Kidney (tissue), 14 donors: ENCODE data around the gene FBXO7. TPM values are rescaled to one million over a fixed set of nuclear protein-coding genes. Genes with fewer than 3 reads are reported as not detected.
"Not testable (repeated sequence)": the region's sequence is repeated elsewhere in the genome, so short reads cannot be mapped to it uniquely, and the experiment has no call there.

Experiments used
- DNase-seq, 5 donors: peaks; one replicate each; pipeline ENCODE4 v3.0.0-alpha.2; 2013 to 2020
- FAIRE-seq: peaks from 2 replicates; lab custom pipeline; 2012; peaks lifted over from hg19 to GRCh38; lab: Jason Lieb, UNC
- H3K27ac ChIP-seq, 2 donors: one replicate each; pipeline ENCODE4 v1.7.0; 2013; ENCODE audit warnings: low read depth in 2 of 2, low read length in 2 of 2, inconsistent platforms in 1 of 2
- H3K27me3 ChIP-seq: one replicate; pipeline ENCODE4 v1.7.1; 2013; ENCODE audit warnings: low read length, inconsistent platforms; ENCODE audit not compliant: control insufficient read depth, insufficient read depth
- H3K36me3 ChIP-seq, 3 donors: one replicate each; pipeline versions ENCODE4 v1.7.0 to v1.7.1; 2013; ENCODE audit warnings: low read length in 3 of 3, control low read depth in 1 of 3, inconsistent platforms in 1 of 3; ENCODE audit not compliant: insufficient read depth in 3 of 3, control insufficient read depth in 2 of 3
- H3K4me1 ChIP-seq, 3 donors: one replicate each; pipeline versions ENCODE4 v1.7.0 to v1.7.1; 2013; ENCODE audit warnings: low read length in 3 of 3, inconsistent platforms in 1 of 3, low read depth in 1 of 3; ENCODE audit not compliant: control insufficient read depth in 2 of 3, insufficient read depth in 2 of 3
- H3K4me3 ChIP-seq, 3 donors: one replicate each; pipeline versions ENCODE4 v1.7.0 to v1.8.1; 2013; ENCODE audit warnings: low read length in 3 of 3, control low read depth in 1 of 3, inconsistent platforms in 1 of 3
- H3K9ac ChIP-seq, 3 donors: one replicate each; pipeline versions ENCODE4 v1.7.0 to v1.7.1; 2013; ENCODE audit warnings: low read length in 3 of 3, control low read depth in 1 of 3, inconsistent platforms in 1 of 3
- H3K9me3 ChIP-seq, 3 donors: one replicate each; pipeline versions ENCODE4 v1.7.0 to v1.7.1; 2013; ENCODE audit warnings: low read length in 3 of 3, control low read depth in 1 of 3, inconsistent platforms in 1 of 3; ENCODE audit not compliant: control insufficient read depth in 2 of 3, insufficient read depth in 1 of 3
- CTCF ChIP-seq: IDR thresholded peaks from 3 replicates; pipeline ENCODE4 v1.5.1; 2012; ENCODE audit warnings: mild to moderate bottlenecking, moderate library complexity, borderline replicate concordance; ENCODE audit not compliant: insufficient read depth; ENCODE audit errors: extremely low read depth
- intact Hi-C: fragments of 100-400 bp; cut with DNase I; formaldehyde crosslinking; loops from one replicate; pipeline ENCODE4 v1.11.1; 2022
- polyA plus RNA-seq: library from polyadenylated mRNA; stranded (reverse); fragments of 350-450 nt; fragmentation: Illumina TruSeq; extraction: RNeasy Lipid Tissue Mini Kit (QIAGEN cat#74804); gene quantifications from one replicate; pipeline ENCODE4 v1.2.3, GENCODE V29; 2014; ENCODE audit warnings: low read depth, low replicate concordance; ENCODE audit not compliant: insufficient read depth
- total RNA-seq: library from RNA; stranded (reverse); fragmentation: NEBNext Ultra II Directional; extraction: Animal tissue kit (Norgen Biotek cat#: 25700); gene quantifications from one replicate; pipeline ENCODE4 v1.2.1, GENCODE V29; 2021
- donor health status: control.
- donor health status: control.
- donor health status: control.
- donor health status: control.
- donor health status: control.
- donor health status: DM: yes; HTN: yes; CAD: no.
- donor health status: Normal renal cell carcinoma (clear cell type).

Gene FBXO7
- total and polyA plus RNA-seq, 2 donors from 2014 or later = 91.0 to 131 TPM

DNA sequence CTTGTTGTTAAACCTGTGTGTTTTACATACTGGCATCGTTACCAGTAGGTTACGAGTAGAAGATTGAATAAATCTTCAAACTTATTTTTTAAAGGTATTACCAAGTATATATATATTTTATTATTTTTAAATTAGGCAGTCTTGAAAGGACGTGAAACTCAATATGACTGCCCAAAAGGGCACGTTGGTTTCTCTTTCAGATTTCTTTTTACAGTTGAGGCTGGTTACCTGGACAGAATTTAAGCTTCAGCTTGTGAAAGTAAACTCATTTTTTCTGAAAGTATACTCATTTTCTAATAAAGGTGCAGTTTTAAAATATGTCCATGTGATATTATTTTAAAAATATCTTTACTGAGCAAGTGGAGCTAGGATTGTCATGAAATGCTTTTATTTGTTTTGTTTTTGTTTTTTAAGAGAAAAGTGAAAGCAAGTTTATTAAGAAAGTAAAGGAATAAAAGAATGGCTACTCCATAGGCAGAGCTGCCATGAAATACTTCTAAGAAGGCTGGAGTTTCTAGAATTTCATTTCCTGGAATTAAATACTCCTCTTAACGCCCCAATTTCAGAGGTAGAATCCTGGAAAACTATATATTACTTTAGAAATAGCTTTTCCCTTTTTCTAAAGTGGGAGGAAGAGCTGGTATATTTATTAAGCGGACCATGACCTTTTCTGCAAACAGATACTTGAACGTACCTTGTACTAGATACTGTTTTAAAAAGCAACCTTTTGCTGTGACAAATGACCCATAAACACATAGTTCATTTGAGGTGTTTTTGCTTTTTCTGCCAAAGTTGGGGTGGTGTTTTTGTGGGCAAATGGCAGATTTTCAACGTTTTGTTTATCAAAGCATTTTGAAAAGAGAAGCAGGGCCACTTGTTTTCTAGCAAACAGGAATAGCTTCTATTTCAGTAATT lies 1.9 kb downstream of the FBXO7 start:
- peaks cover 0 to 7% (median 5%) of the 10 kb centered on the region in 3 donors for H3K4me1 ChIP-seq
- H3K9me3 ChIP-seq = no peaks in the 10 kb centered on the region
- TF ChIP-seq CTCF = no peak
- peak overlapping the region; percentile 53 to 92 (median 87) for H3K9ac ChIP-seq
- peak in 2 of 5 donors; percentile 7 to 46 for DNase-seq
- intact Hi-C loops = no loop called here
- H3K36me3 ChIP-seq = peaks cover 0 to 3% (median 0%) of the 10 kb centered on the region in 3 donors
- peak overlapping the region; percentile 98 for H3K27ac ChIP-seq
- H3K27me3 ChIP-seq = no peaks in the 10 kb centered on the region
- FAIRE-seq = peak; percentile 25
- H3K4me3 ChIP-seq = peak overlapping the region; percentile 81 to 93 (median 81)

DNA sequence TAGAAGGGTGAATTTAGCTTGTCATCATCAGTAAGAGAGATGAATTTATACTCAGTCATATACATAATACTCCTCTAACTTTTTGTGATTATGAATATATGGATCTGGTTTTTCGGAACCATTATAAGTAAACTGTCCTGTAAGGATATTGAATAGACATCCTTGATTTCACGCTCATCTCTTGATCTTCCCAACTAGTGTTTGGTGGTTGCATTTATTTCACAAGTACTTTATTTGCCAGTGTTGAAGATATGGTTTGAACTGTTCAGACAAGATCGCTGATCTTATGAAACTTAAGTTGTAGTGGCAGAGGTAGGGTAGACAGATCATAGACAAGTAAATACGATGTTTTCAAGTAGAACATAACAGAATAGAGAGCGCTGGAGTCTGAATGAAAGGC lies 3.0 kb downstream of the FBXO7 start:
- no peak for DNase-seq
- Histone ChIP-seq H3K9me3 (no peaks in the 10 kb centered on the region), H3K4me1 (peaks cover 0 to 7% (median 5%) of the 10 kb centered on the region in 3 donors), H3K36me3 (peaks cover 0 to 3% (median 0%) of the 10 kb centered on the region in 3 donors), H3K4me3 (peak overlapping the region in 2 of 3 donors; percentile 40 to 81), H3K27ac (no peak overlapping the region), H3K27me3 (no peaks in the 10 kb centered on the region), H3K9ac (no peak overlapping the region)
- no peak for TF ChIP-seq CTCF
- FAIRE-seq = no peak
- intact Hi-C loops = no loop called here

GRCh38 chr22:32478552-32478951 lies 3.9 kb downstream of the FBXO7 start:
- FAIRE-seq, H3K4me1 ChIP-seq, H3K36me3 ChIP-seq, H3K4me3 ChIP-seq, DNase-seq, H3K9me3 ChIP-seq, intact Hi-C loops, H3K27me3 ChIP-seq, H3K27ac ChIP-seq, H3K9ac ChIP-seq: not testable (repeated sequence)

GRCh38 chr22:32478994-32479393 lies 4.4 kb downstream of the FBXO7 start:
- H3K4me3 ChIP-seq = no peak overlapping the region
- no peaks in the 10 kb centered on the region for H3K9me3 ChIP-seq
- intact Hi-C loops = no loop called here
- TF ChIP-seq CTCF = no peak
- DNase-seq (no peak), FAIRE-seq (no peak)
- H3K9ac ChIP-seq = no peak overlapping the region
- peaks cover 2 to 3% (median 2%) of the 10 kb centered on the region in 3 donors for H3K36me3 ChIP-seq
- no peak overlapping the region for H3K27ac ChIP-seq
- H3K4me1 ChIP-seq = peaks cover 0 to 5% (median 1%) of the 10 kb centered on the region in 3 donors
- H3K27me3 ChIP-seq = no peaks in the 10 kb centered on the region
